Upper lobe of left lung (tissue), 4 donors: ENCODE measurements around the gene NOXRED1.

ENCODE experiments used
- EP300 ChIP-seq, 4 donors: sonication (generic); formaldehyde crosslinking; IDR thresholded peaks; one replicate each; pipeline ENCODE4 v1.5.1; 2017; ENCODE audit warnings: antibody characterized with exemption in 4 of 4, control low read depth in 2 of 4
- POLR2A ChIP-seq, 4 donors: fragments of 450-650 bp; IDR thresholded peaks; one replicate each; pipeline ENCODE4 v1.5.1; 2016 to 2017; ENCODE audit warnings: antibody characterized with exemption in 4 of 4, mild to moderate bottlenecking in 2 of 4
- TF ChIP-seq, protein P1 (sequence below), 6 experiments: fragments of 450-650 bp in 4 of 6; fragments of 200-600 bp in 2 of 6; sonication (generic) in 2 of 6; IDR thresholded peaks; one replicate each; pipeline ENCODE4 v1.5.1; 2016 to 2019; ENCODE audit warnings: antibody characterized with exemption in 6 of 6

DNA sequence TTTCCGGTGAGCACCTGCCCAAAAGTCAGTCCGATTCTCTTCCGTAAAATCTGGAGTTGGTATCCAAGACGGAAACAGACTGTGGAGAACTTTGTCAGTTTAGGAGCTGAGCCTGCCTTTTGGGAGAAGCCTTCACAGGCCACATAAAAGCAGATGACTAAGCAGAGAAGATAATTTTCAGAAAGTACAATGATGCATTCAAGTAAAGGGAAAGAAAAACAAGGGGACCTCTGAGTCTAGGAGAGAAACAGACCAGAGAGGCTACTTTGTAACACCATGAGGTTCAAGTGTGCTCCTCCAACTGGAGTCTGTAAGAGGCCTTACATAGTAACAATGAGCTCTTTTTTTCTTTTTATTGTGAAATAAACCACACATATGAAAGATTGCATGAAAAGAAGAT lies 67.5 kb downstream of the NOXRED1 start:
- TF ChIP-seq POLR2A (IDR thresholded peaks at IDR 0.05) (no peak), EP300 (IDR thresholded peaks at IDR 0.05) (no peak)
- TF ChIP-seq, protein P1, sequence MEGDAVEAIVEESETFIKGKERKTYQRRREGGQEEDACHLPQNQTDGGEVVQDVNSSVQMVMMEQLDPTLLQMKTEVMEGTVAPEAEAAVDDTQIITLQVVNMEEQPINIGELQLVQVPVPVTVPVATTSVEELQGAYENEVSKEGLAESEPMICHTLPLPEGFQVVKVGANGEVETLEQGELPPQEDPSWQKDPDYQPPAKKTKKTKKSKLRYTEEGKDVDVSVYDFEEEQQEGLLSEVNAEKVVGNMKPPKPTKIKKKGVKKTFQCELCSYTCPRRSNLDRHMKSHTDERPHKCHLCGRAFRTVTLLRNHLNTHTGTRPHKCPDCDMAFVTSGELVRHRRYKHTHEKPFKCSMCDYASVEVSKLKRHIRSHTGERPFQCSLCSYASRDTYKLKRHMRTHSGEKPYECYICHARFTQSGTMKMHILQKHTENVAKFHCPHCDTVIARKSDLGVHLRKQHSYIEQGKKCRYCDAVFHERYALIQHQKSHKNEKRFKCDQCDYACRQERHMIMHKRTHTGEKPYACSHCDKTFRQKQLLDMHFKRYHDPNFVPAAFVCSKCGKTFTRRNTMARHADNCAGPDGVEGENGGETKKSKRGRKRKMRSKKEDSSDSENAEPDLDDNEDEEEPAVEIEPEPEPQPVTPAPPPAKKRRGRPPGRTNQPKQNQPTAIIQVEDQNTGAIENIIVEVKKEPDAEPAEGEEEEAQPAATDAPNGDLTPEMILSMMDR (IDR thresholded peaks at IDR 0.05) = no peak
